H1 (cell line): ENCODE results near the gene CEACAM7. TPM values are rescaled to one million over a fixed set of nuclear protein-coding genes. Genes with fewer than 3 reads are reported as not detected.

Source experiments
- CTCF ChIA-PET: fragments of 300-600 bp; sonication (Branson Sonifier 250); formaldehyde crosslinking; loops from one replicate; lab custom pipeline; 2021; ENCODE audit not compliant: partially characterized antibody; lab: Charles Lee
- POLR2A ChIA-PET: fragments of 300-600 bp; sonication (Branson Sonifier 250); formaldehyde crosslinking; loops from one replicate; lab custom pipeline; 2021; ENCODE audit warnings: inconsistent platforms; ENCODE audit not compliant: partially characterized antibody; lab: Charles Lee
- DNase-seq, 2 experiments: peaks; one replicate each; pipeline versions ENCODE4 v3.0.0 to v3.0.0-alpha.2; 2010 to 2022; ENCODE audit warnings: low spot score in 2 of 2, low read depth in 1 of 2, mixed read lengths in 1 of 2
- FAIRE-seq: peaks from 2 replicates; lab custom pipeline; 2011; peaks lifted over from hg19 to GRCh38; lab: Jason Lieb, UNC
- H2AFZ ChIP-seq: 2 replicates; pipeline ENCODE4 v1.8.1; 2012; ENCODE audit warnings: low read length, inconsistent platforms
- H2AK5ac ChIP-seq: 2 replicates; pipeline ENCODE4 v1.6.1; 2013; ENCODE audit warnings: low read depth, low read length
- H2BK120ac ChIP-seq: replicated peaks from 2 replicates; pipeline ENCODE3; 2013; ENCODE audit warnings: low read depth, low read length, inconsistent platforms
- H2BK12ac ChIP-seq: 2 replicates; pipeline ENCODE4 v1.6.1; 2013; ENCODE audit warnings: low read depth, low read length
- H2BK15ac ChIP-seq: 2 replicates; pipeline ENCODE4 v1.6.1; 2013; ENCODE audit warnings: low read length
- H2BK20ac ChIP-seq: 2 replicates; pipeline ENCODE4 v1.6.1; 2013; ENCODE audit warnings: low read length
- H2BK5ac ChIP-seq: 2 replicates; pipeline ENCODE4 v1.6.1; 2013; ENCODE audit warnings: low read depth, low read length
- H3K14ac ChIP-seq: 2 replicates; pipeline ENCODE4 v1.6.1; 2013; ENCODE audit warnings: inconsistent platforms; ENCODE audit not compliant: insufficient read length
- H3K18ac ChIP-seq: 2 replicates; pipeline ENCODE4 v1.6.1; 2013; ENCODE audit warnings: low read length; ENCODE audit errors: extremely low read depth
- H3K23ac ChIP-seq: 2 replicates; pipeline ENCODE4 v1.6.1; 2013; ENCODE audit warnings: inconsistent platforms; ENCODE audit not compliant: insufficient read length
- H3K23me2 ChIP-seq: 2 replicates; pipeline ENCODE4 v1.6.1; 2013; ENCODE audit warnings: low read depth, low read length
- H3K27ac ChIP-seq: 2 replicates; pipeline ENCODE4 v1.6.1; 2011; ENCODE audit warnings: low read depth, low read length, inconsistent platforms
- H3K27me3 ChIP-seq, 4 experiments: replicated peaks in 1 of 4; 1 replicate in 1 of 4; 2 replicates in 3 of 4; pipeline versions ENCODE4 v1.6.1 to v1.8.1; 2011 to 2013; ENCODE audit warnings: low read length in 3 of 4, mild to moderate bottlenecking in 3 of 4, inconsistent platforms in 2 of 4, mixed read lengths in 2 of 4, moderate library complexity in 1 of 4; ENCODE audit not compliant: control insufficient read depth in 3 of 4, insufficient read depth in 3 of 4; ENCODE audit errors: extremely low read depth in 1 of 4
- H3K36me3 ChIP-seq, 4 experiments: 2 replicates each; pipeline versions ENCODE4 v1.6.1 to v1.8.1; 2011 to 2013; ENCODE audit warnings: mild to moderate bottlenecking in 4 of 4, low read length in 3 of 4, moderate library complexity in 2 of 4, control low read depth in 1 of 4, inconsistent platforms in 1 of 4; ENCODE audit not compliant: insufficient read depth in 4 of 4, control insufficient read depth in 2 of 4
- H3K4ac ChIP-seq: replicated peaks from 2 replicates; pipeline ENCODE3; 2013; ENCODE audit warnings: low read length, low read depth, mixed read lengths, inconsistent platforms; ENCODE audit not compliant: insufficient read length
- H3K4me1 ChIP-seq, 4 experiments: replicated peaks in 1 of 4; 1 replicate in 1 of 4; 2 replicates in 3 of 4; pipeline versions ENCODE4 v1.6.1 to v1.8.1; 2011 to 2013; ENCODE audit warnings: low read length in 3 of 4, inconsistent platforms in 2 of 4, mixed read lengths in 1 of 4; ENCODE audit not compliant: insufficient read depth in 4 of 4, control insufficient read depth in 3 of 4
- H3K4me2 ChIP-seq, 2 experiments: 2 replicates each; pipeline versions ENCODE4 v1.6.1 to v1.8.1; 2011 to 2013; ENCODE audit warnings: low read depth in 2 of 2, low read length in 2 of 2, control low read depth in 1 of 2, inconsistent platforms in 1 of 2, mild to moderate bottlenecking in 1 of 2; ENCODE audit not compliant: insufficient read depth in 1 of 2
- H3K4me3 ChIP-seq, 4 experiments: fragments of 200-600, 300-600 bp in 1 of 4; sonication (generic), shearing (Covaris generic), sonication (Bioruptor Twin) in 1 of 4; 2 replicates each; pipeline versions ENCODE4 v1.5.1 to v1.8.1; 2011 to 2016; ENCODE audit warnings: low read length in 4 of 4, low read depth in 3 of 4, control low read depth in 2 of 4, inconsistent platforms in 2 of 4, mild to moderate bottlenecking in 2 of 4, mixed read lengths in 1 of 4, moderate library complexity in 1 of 4; ENCODE audit not compliant: insufficient read depth in 2 of 4; ENCODE audit errors: extremely low read depth in 1 of 4
- H3K56ac ChIP-seq: replicated peaks from 2 replicates; pipeline ENCODE3; 2013; ENCODE audit warnings: low read depth, mild to moderate bottlenecking, mixed read lengths, low read length, inconsistent platforms; ENCODE audit not compliant: insufficient read length
- H3K79me1 ChIP-seq: 2 replicates; pipeline ENCODE4 v1.6.1; 2013; ENCODE audit warnings: low read depth, low read length, control low read depth
- H3K79me2 ChIP-seq, 2 experiments: 2 replicates each; pipeline versions ENCODE4 v1.6.1 to v1.8.1; 2012 to 2013; ENCODE audit warnings: low read length in 2 of 2, mild to moderate bottlenecking in 2 of 2, inconsistent platforms in 1 of 2; ENCODE audit not compliant: insufficient read depth in 2 of 2, control insufficient read depth in 1 of 2
- H3K9ac ChIP-seq, 4 experiments: replicated peaks in 1 of 4; 1 replicate in 1 of 4; 2 replicates in 3 of 4; pipeline versions ENCODE4 v1.6.1 to v1.8.1; 2011 to 2013; ENCODE audit warnings: low read depth in 3 of 4, low read length in 3 of 4, control low read depth in 2 of 4, mild to moderate bottlenecking in 2 of 4, moderate library complexity in 2 of 4, inconsistent platforms in 1 of 4; ENCODE audit errors: extremely low read depth in 1 of 4
- H3K9me3 ChIP-seq, 2 experiments: 2 replicates each; pipeline versions ENCODE4 v1.6.1 to v1.8.1; 2012 to 2013; ENCODE audit warnings: mild to moderate bottlenecking in 2 of 2, moderate library complexity in 2 of 2, control low read depth in 1 of 2, inconsistent platforms in 1 of 2, low read depth in 1 of 2, low read length in 1 of 2, mixed read lengths in 1 of 2; ENCODE audit not compliant: insufficient read depth in 2 of 2
- H4K20me1 ChIP-seq, 2 experiments: replicated peaks in 1 of 2; 2 replicates each; pipeline versions ENCODE3 to v1.8.1; 2011 to 2013; ENCODE audit warnings: inconsistent platforms in 2 of 2, low read length in 2 of 2, mild to moderate bottlenecking in 1 of 2; ENCODE audit not compliant: insufficient read depth in 2 of 2, control insufficient read depth in 1 of 2
- H4K5ac ChIP-seq: 2 replicates; pipeline ENCODE4 v1.6.1; 2013; ENCODE audit warnings: low read length, low read depth, mixed read lengths, inconsistent platforms; ENCODE audit not compliant: insufficient read length
- H4K8ac ChIP-seq: 2 replicates; pipeline ENCODE4 v1.8.0; 2013; ENCODE audit warnings: mild to moderate bottlenecking, moderate library complexity, low read length, inconsistent platforms; ENCODE audit not compliant: insufficient read depth; ENCODE audit errors: extremely low read depth
- H4K91ac ChIP-seq: replicated peaks from 2 replicates; pipeline ENCODE3; 2013; ENCODE audit warnings: low read length, mixed read lengths, inconsistent platforms; ENCODE audit not compliant: insufficient read length
- GABPA ChIP-seq: IDR thresholded peaks from 2 replicates; pipeline ENCODE4 v1.6.1; 2011; ENCODE audit warnings: mild to moderate bottlenecking, low read length, moderate library complexity, borderline replicate concordance; ENCODE audit not compliant: insufficient read depth
- KDM4A ChIP-seq: IDR thresholded peaks from one replicate; pipeline ENCODE4 v1.7.1; 2012; ENCODE audit warnings: low read depth, mild to moderate bottlenecking, moderate library complexity, low read length, inconsistent platforms; ENCODE audit not compliant: severe bottlenecking
- MAX ChIP-seq: IDR thresholded peaks from 2 replicates; pipeline ENCODE4 v1.6.1; 2012; ENCODE audit warnings: inconsistent platforms
- NANOG ChIP-seq: IDR thresholded peaks from 2 replicates; pipeline ENCODE4 v1.6.1; 2011; ENCODE audit warnings: low read length, low read depth, mild to moderate bottlenecking, inconsistent platforms; ENCODE audit not compliant: insufficient read depth, poor library complexity, severe bottlenecking
- RNF2 ChIP-seq: fragments of 200-900, 300-1000 bp; sonication (generic); IDR thresholded peaks from 2 replicates; pipeline ENCODE4 v1.7.1; 2016; ENCODE audit warnings: borderline replicate concordance, low read depth, mild to moderate bottlenecking, antibody characterized with exemption, low read length; ENCODE audit not compliant: poor library complexity, severe bottlenecking; ENCODE audit errors: missing control alignments
- polyA plus RNA-seq, 7 experiments: library from polyadenylated mRNA; depleted of rRNA in 3 of 7; stranded (reverse) in 5 of 7; unstranded in 2 of 7; fragments of >200 nt in 5 of 7; fragments of 200-250 nt in 2 of 7; gene quantifications; 1 replicate in 5 of 7; 2 replicates in 1 of 7; 4 replicates in 1 of 7; pipeline versions ENCODE4 v1.2.1 to v1.2.3, GENCODE V29; 2011 to 2013; ENCODE audit warnings: missing spikeins in 2 of 7, mixed read lengths in 2 of 7
- total RNA-seq: library from RNA; stranded (reverse); fragmentation: NEBNext Ultra II Directional; extraction: Animal tissue kit (Norgen Biotek cat#: 25700); gene quantifications from 2 replicates; pipeline ENCODE4 v1.2.1, GENCODE V29; 2021

The CEACAM7 gene
- total and polyA plus RNA-seq, 2 of the 8 experiments (the other 6 are each of a cell fraction or from before 2014, with no cell fraction given): not detected

- no peak overlapping the region for H3K4ac ChIP-seq
- no peak overlapping the region for H2BK20ac ChIP-seq
- no peak overlapping the region for H3K27ac ChIP-seq
- H3K23me2 ChIP-seq: no peaks in the 10 kb centered on the region
- H3K56ac ChIP-seq: no peak overlapping the region
- H3K9me3 ChIP-seq: peaks cover 68 to 84% of the 10 kb centered on the region in 2 experiments
- CTCF ChIA-PET: no interaction called here
- H2AFZ ChIP-seq: no peak overlapping the region
- POLR2A ChIA-PET: no interaction called here
- TF ChIP-seq RNF2: no peak
- no peak for TF ChIP-seq NANOG
- TF ChIP-seq GABPA: no peak
- TF ChIP-seq KDM4A: no peak
- TF ChIP-seq MAX: no peak
- no peak overlapping the region for H2BK15ac ChIP-seq
- H2BK5ac ChIP-seq: no peak overlapping the region
- H3K79me1 ChIP-seq: no peaks in the 10 kb centered on the region; the same call in 1 of the 2 replicates
- FAIRE-seq (no peak), DNase-seq (no peak)
- no peaks in the 10 kb centered on the region for H3K4me1 ChIP-seq
- no peak overlapping the region for H4K91ac ChIP-seq
- no peak overlapping the region for H3K9ac ChIP-seq
- no peak overlapping the region for H2AK5ac ChIP-seq
- no peak overlapping the region for H3K4me2 ChIP-seq
- no peaks in the 10 kb centered on the region for H4K20me1 ChIP-seq
- H3K23ac ChIP-seq: no peak overlapping the region
- no peaks in the 10 kb centered on the region for H3K36me3 ChIP-seq
- no peak overlapping the region for H3K14ac ChIP-seq
- H3K79me2 ChIP-seq: no peaks in the 10 kb centered on the region
- no peak overlapping the region for H4K8ac ChIP-seq
- no peak overlapping the region for H4K5ac ChIP-seq
- H3K4me3 ChIP-seq: no peak overlapping the region
- H3K27me3 ChIP-seq: no peaks in the 10 kb centered on the region
- no peak overlapping the region for H2BK12ac ChIP-seq
- H2BK120ac ChIP-seq: no peak overlapping the region
- H3K18ac ChIP-seq: no peak overlapping the region
Observed at GRCh38 chr19:41670755-41671154, 17.3 kb downstream of the CEACAM7 start.
